Stimulated activated naive CD8-positive, alpha-beta T cell treated with anti-CD3 and anti-CD28 coated beads, Interleukin-15, Interleukin-2, amounts not matched to agents 100 U/mL and 50 U/mL, for 24 hours (primary cell): ENCODE measurements around the gene PRKCE.
"Not testable (repeated sequence)": the region's sequence is repeated elsewhere in the genome, so short reads cannot be mapped to it uniquely, and the experiment has no call there.

Experiments used
- ATAC-seq: fragments of 150-1000 bp; cut with Tn5 transposase; one replicate; pipeline ENCODE4 v1.10.0; 2021
- DNase-seq: peaks from one replicate; pipeline ENCODE4 v3.0.0; 2021

PRKCE gene

GRCh38 chr2:46198164-46198883 is 546.8 kb downstream of the PRKCE start:
- no peak for DNase-seq
- ATAC-seq: no peak

- ATAC-seq: no peak
- DNase-seq: no peak
Observed at GRCh38 chr2:46198966-46199365, 547.5 kb downstream of the PRKCE start.

- no peak for DNase-seq
- ATAC-seq: no peak
Observed at GRCh38 chr2:46200100-46200690, 548.7 kb downstream of the PRKCE start.

- ATAC-seq (no peak), DNase-seq (no peak)
Observed at GRCh38 chr2:46200861-46201605, 549.6 kb downstream of the PRKCE start.

GRCh38 chr2:46202453-46202852 is 551.0 kb downstream of the PRKCE start:
- ATAC-seq: no peak

GRCh38 chr2:46202987-46203386 is 551.5 kb downstream of the PRKCE start:
- ATAC-seq (no peak), DNase-seq (no peak)

More at GRCh38 chr2:46202453-46202852, 551.0 kb downstream of the PRKCE start:
- DNase-seq: no peak

GRCh38 chr2:46203636-46204035 is 552.2 kb downstream of the PRKCE start:
- ATAC-seq, DNase-seq: not testable (repeated sequence)

- DNase-seq: no peak
- no peak for ATAC-seq
Observed at GRCh38 chr2:46207591-46207990, 556.1 kb downstream of the PRKCE start.

- ATAC-seq (no peak), DNase-seq (no peak)
Observed at GRCh38 chr2:46208766-46209165, 557.3 kb downstream of the PRKCE start.

- no peak for ATAC-seq
- no peak for DNase-seq
Observed at GRCh38 chr2:46210063-46210462, 558.6 kb downstream of the PRKCE start.

GRCh38 chr2:46211461-46211860 is 560.0 kb downstream of the PRKCE start:
- ATAC-seq (no peak), DNase-seq (no peak)

GRCh38 chr2:46213906-46214305 is 562.4 kb downstream of the PRKCE start:
- ATAC-seq (no peak), DNase-seq (no peak)

GRCh38 chr2:46216213-46216612 is 564.7 kb downstream of the PRKCE start:
- ATAC-seq (no peak), DNase-seq (no peak)

GRCh38 chr2:46223514-46223913 is 572.0 kb downstream of the PRKCE start:
- not testable (repeated sequence) for DNase-seq

GRCh38 chr2:46225150-46225625 is 573.7 kb downstream of the PRKCE start:
- DNase-seq (no peak), ATAC-seq (no peak)

More at GRCh38 chr2:46223514-46223913, 572.0 kb downstream of the PRKCE start:
- ATAC-seq: not testable (repeated sequence)

- DNase-seq (no peak), ATAC-seq (no peak)
Observed at GRCh38 chr2:46225730-46226129, 574.3 kb downstream of the PRKCE start.

GRCh38 chr2:46226620-46227019 is 575.1 kb downstream of the PRKCE start:
- ATAC-seq (no peak), DNase-seq (no peak)

- DNase-seq: no peak
- ATAC-seq: no peak
Observed at GRCh38 chr2:46227022-46227421, 575.5 kb downstream of the PRKCE start.

GRCh38 chr2:46227674-46228289 is 576.3 kb downstream of the PRKCE start:
- ATAC-seq (no peak), DNase-seq (no peak)

GRCh38 chr2:46229134-46230063 is 577.9 kb downstream of the PRKCE start:
- ATAC-seq (peak; percentile 73), DNase-seq (no peak)

- DNase-seq: no peak
- ATAC-seq: peak; percentile 59
Observed at GRCh38 chr2:46230115-46230571, 578.7 kb downstream of the PRKCE start.
